Vagina (tissue), 2 donors: ENCODE data around the gene MYRIP.

Experiments
- CTCF ChIP-seq, 3 experiments: fragments of 450-650 bp in 2 of 3; fragments of 200-600 bp in 1 of 3; sonication (generic) in 1 of 3; IDR thresholded peaks; one replicate each; pipeline ENCODE4 v1.5.1; 2017 to 2019; ENCODE audit warnings: antibody characterized with exemption in 3 of 3, mild to moderate bottlenecking in 2 of 3, moderate library complexity in 2 of 3
- POLR2A ChIP-seq, 2 donors: fragments of 450-650 bp; IDR thresholded peaks; one replicate each; pipeline ENCODE4 v1.6.1; 2017; ENCODE audit warnings: antibody characterized with exemption in 2 of 2, mild to moderate bottlenecking in 2 of 2, moderate library complexity in 2 of 2

DNA sequence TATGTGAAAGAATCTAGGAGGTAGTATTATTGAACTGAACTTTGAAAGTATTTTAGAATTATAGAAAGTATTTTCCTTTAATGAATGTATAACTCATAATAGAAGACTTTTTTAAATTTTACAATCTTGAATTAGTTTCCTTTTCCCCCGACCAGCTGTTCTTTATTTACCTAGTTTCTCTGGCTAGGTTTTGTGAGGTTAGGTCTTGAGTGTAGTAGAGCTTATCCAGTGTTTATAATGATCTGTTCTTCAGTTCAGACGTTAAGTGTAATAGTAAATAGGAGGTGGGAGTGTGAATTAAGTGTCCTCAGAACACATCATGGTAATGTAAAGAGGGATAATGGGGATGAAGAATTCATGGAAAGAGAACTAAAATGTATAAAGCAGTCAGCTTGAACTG, 93.8 kb downstream of the MYRIP start:
- TF ChIP-seq CTCF (IDR thresholded peaks at IDR 0.05) = no peak
- no peak for TF ChIP-seq POLR2A (IDR thresholded peaks at IDR 0.05)
